Ishikawa (cell line): Measurements from ENCODE around the gene CALU.

Experiments used
- CEBPB ChIP-seq: IDR thresholded peaks from 2 replicates; pipeline ENCODE4 v1.6.1; 2012
- CREB1 ChIP-seq: IDR thresholded peaks from 2 replicates; pipeline ENCODE4 v1.6.1; 2012; ENCODE audit warnings: low read depth
- EGR1 ChIP-seq: IDR thresholded peaks from 2 replicates; pipeline ENCODE4 v1.6.1; 2012
- EP300 ChIP-seq: IDR thresholded peaks from 2 replicates; pipeline ENCODE4 v1.6.1; 2012; ENCODE audit warnings: borderline replicate concordance
- FOXM1 ChIP-seq: IDR thresholded peaks from 2 replicates; pipeline ENCODE4 v1.6.1; 2012; ENCODE audit warnings: low read depth, borderline replicate concordance
- NFIC ChIP-seq: IDR thresholded peaks from 2 replicates; pipeline ENCODE4 v1.6.1; 2012
- RAD21 ChIP-seq: IDR thresholded peaks from 2 replicates; pipeline ENCODE4 v1.6.1; 2012; ENCODE audit warnings: low read depth
- TAF1 ChIP-seq: IDR thresholded peaks from 2 replicates; pipeline ENCODE4 v1.6.1; 2012; ENCODE audit warnings: low read depth, mild to moderate bottlenecking
- TCF12 ChIP-seq: IDR thresholded peaks from 2 replicates; pipeline ENCODE4 v1.6.1; 2012; ENCODE audit warnings: low read depth
- TEAD4 ChIP-seq: IDR thresholded peaks from 2 replicates; pipeline ENCODE4 v1.6.1; 2012
- YY1 ChIP-seq: IDR thresholded peaks from 2 replicates; pipeline ENCODE4 v1.6.1; 2012; ENCODE audit warnings: low read depth
- ZBTB7A ChIP-seq: IDR thresholded peaks from 2 replicates; pipeline ENCODE4 v1.6.1; 2012; ENCODE audit warnings: low read depth
- TF ChIP-seq, protein P1 (sequence below): IDR thresholded peaks from 2 replicates; pipeline ENCODE4 v1.6.1; 2012; ENCODE audit warnings: low read depth, mild to moderate bottlenecking
- TF ChIP-seq, protein P2 (sequence below): IDR thresholded peaks from 2 replicates; pipeline ENCODE4 v1.6.1; 2012
- TF ChIP-seq, protein P3 (sequence below): IDR thresholded peaks from 2 replicates; pipeline ENCODE4 v1.6.1; 2012

The CALU gene

DNA sequence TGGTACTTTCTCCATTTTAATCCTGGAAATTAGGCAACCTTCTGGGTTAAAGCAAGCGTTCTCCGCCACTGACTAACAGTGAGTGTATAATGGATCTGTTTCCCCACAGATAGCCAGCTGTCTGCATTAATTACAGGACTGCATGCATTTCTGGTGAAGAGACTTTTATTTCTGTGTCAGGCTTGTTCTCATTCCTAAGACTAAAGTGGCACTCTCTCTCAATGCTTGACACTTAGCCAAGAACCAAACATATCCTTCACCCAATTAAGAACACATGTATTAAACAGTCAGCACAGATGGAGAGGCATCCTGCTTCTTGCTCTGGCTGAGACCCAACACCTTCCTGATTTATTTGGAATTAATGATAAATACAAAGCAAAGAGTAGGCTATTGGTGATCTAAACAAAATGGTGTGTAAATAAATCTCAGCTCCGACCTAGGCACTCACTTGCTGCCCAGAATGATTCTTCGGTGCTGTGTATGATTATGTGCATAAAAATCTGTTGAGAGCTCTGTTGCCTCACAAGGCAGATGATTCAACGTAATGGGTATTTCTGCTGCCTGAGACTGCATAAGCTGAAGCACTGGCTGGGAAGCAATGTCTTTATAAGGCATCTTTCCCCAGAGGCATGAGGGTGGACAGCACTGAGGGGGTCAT, 16.8 kb downstream of the CALU start:
- TF ChIP-seq EGR1 (no peak), CEBPB (no peak), TEAD4 (no peak), NFIC (no peak), RAD21 (no peak), TAF1 (no peak), CREB1 (no peak), TCF12 (no peak), ZBTB7A (no peak), EP300 (no peak), FOXM1 (no peak), YY1 (no peak)
- TF ChIP-seq, protein P1, sequence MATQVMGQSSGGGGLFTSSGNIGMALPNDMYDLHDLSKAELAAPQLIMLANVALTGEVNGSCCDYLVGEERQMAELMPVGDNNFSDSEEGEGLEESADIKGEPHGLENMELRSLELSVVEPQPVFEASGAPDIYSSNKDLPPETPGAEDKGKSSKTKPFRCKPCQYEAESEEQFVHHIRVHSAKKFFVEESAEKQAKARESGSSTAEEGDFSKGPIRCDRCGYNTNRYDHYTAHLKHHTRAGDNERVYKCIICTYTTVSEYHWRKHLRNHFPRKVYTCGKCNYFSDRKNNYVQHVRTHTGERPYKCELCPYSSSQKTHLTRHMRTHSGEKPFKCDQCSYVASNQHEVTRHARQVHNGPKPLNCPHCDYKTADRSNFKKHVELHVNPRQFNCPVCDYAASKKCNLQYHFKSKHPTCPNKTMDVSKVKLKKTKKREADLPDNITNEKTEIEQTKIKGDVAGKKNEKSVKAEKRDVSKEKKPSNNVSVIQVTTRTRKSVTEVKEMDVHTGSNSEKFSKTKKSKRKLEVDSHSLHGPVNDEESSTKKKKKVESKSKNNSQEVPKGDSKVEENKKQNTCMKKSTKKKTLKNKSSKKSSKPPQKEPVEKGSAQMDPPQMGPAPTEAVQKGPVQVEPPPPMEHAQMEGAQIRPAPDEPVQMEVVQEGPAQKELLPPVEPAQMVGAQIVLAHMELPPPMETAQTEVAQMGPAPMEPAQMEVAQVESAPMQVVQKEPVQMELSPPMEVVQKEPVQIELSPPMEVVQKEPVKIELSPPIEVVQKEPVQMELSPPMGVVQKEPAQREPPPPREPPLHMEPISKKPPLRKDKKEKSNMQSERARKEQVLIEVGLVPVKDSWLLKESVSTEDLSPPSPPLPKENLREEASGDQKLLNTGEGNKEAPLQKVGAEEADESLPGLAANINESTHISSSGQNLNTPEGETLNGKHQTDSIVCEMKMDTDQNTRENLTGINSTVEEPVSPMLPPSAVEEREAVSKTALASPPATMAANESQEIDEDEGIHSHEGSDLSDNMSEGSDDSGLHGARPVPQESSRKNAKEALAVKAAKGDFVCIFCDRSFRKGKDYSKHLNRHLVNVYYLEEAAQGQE: no peak
- TF ChIP-seq, protein P2, sequence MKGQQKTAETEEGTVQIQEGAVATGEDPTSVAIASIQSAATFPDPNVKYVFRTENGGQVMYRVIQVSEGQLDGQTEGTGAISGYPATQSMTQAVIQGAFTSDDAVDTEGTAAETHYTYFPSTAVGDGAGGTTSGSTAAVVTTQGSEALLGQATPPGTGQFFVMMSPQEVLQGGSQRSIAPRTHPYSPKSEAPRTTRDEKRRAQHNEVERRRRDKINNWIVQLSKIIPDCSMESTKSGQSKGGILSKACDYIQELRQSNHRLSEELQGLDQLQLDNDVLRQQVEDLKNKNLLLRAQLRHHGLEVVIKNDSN: no peak
- TF ChIP-seq, protein P3, sequence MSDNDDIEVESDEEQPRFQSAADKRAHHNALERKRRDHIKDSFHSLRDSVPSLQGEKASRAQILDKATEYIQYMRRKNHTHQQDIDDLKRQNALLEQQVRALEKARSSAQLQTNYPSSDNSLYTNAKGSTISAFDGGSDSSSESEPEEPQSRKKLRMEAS: no peak

DNA sequence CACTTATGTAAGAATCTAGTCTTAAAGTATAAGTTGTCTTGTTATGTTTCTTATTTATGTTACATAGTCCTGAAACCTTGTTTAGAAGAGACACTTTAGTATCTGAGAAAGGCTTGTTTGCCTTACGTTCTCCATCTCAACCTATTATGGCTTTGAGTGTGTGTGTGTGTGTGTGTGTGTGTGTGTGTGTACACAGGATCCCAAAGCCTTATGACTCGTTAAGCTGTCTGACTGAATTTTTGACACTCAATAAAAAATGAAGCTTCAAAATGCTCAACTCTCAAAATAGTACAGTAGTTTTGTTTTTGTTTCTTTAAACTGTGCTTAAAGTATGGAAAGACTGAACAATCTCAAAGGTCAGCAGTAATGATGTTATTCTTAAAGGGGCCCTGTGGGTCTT, 18.0 kb downstream of the CALU start:
- TF ChIP-seq TEAD4 (no peak), ZBTB7A (no peak)

DNA sequence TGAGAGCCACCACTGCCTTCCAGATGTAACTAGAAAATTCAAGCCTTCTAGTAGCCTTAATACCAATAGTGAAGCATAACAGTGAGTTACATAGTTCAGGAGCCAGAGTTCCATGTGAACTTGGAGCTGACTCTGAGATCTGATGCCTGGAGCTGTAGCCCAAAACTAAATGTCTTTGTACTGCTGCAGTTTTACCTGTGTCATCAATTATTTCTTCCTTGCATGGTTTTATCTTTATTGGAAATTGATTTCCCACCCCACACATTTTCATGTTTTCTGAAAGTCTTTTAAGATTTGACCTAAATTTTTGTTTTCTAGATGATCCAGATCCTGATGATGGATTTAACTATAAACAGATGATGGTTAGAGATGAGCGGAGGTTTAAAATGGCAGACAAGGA, 19.4 kb downstream of the CALU start:
- TF ChIP-seq, protein P1: no peak
- TF ChIP-seq YY1 (no peak), CREB1 (no peak), TEAD4 (no peak), ZBTB7A (no peak), CEBPB (no peak), TAF1 (no peak)
- TF ChIP-seq, protein P2: no peak
- TF ChIP-seq, protein P3: no peak

DNA sequence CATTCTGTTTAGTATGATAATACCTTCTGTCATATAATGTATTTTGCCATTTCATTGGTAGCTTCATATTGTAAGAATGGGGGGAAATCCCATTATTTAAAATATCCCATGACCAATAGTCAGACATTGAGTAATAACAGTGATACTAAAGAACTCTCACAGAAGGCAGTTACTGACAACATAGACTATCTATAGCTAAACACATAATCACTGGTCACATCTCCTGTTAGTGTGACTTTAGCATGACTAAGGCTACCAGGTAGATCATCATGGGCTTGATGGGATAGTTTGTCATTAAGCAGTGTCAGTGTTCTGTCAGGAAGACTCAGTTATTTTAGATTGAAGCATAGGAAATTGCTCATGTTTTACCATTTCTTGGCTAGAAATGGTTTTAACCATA, 20.1 kb downstream of the CALU start:
- no peak for TF ChIP-seq YY1
- TF ChIP-seq TCF12: no peak
- TF ChIP-seq, protein P3: no peak
- TF ChIP-seq TEAD4: no peak
- no peak for TF ChIP-seq TAF1
- no peak for TF ChIP-seq EGR1
- no peak for TF ChIP-seq FOXM1
- no peak for TF ChIP-seq NFIC
- TF ChIP-seq RAD21: no peak
- TF ChIP-seq, protein P1: no peak
- TF ChIP-seq CEBPB: no peak
- no peak for TF ChIP-seq ZBTB7A
- TF ChIP-seq CREB1: no peak
- TF ChIP-seq, protein P2: no peak
